HepG2 (cell line): ENCODE data around the gene SF3A2. TPM values are rescaled to one million over a fixed set of nuclear protein-coding genes. Genes with fewer than 3 reads are reported as not detected.

Experiments
- BCL6 ChIP-seq: IDR thresholded peaks from 2 replicates; pipeline ENCODE4 v1.6.1; 2016; ENCODE audit warnings: missing genetic modification reagents, missing compliant biosample characterization
- HMGXB4 ChIP-seq, 2 experiments: sonication (generic) in 1 of 2; formaldehyde crosslinking in 1 of 2; IDR thresholded peaks; 2 replicates each; pipeline versions ENCODE4 v1.4.0 to v1.6.1; 2018 to 2020; ENCODE audit warnings: missing genetic modification reagents in 2 of 2, borderline replicate concordance in 1 of 2, low read depth in 1 of 2, mild to moderate bottlenecking in 1 of 2, missing biosample characterization in 1 of 2
- IRF9 ChIP-seq: sonication (generic); formaldehyde crosslinking; IDR thresholded peaks from 2 replicates; pipeline ENCODE4 v1.8.0; 2022; ENCODE audit warnings: missing genetic modification reagents, mild to moderate bottlenecking, borderline replicate concordance
- KAT2B ChIP-seq: fragments of 150-350 bp; IDR thresholded peaks from 2 replicates; pipeline ENCODE4 v1.6.1; 2014; ENCODE audit warnings: low read depth, low read length, borderline replicate concordance
- MAF1 ChIP-seq: sonication (generic); formaldehyde crosslinking; IDR thresholded peaks from 2 replicates; pipeline ENCODE4 v1.5.0; 2020; ENCODE audit warnings: missing genetic modification reagents, borderline replicate concordance
- NR2F1 ChIP-seq, 2 experiments: fragments of 450-650 bp in 1 of 2; formaldehyde crosslinking in 1 of 2; IDR thresholded peaks; 2 replicates each; pipeline versions ENCODE4 v1.5.0 to v1.6.1; 2016 to 2020; ENCODE audit warnings: mild to moderate bottlenecking in 1 of 2, missing compliant biosample characterization in 1 of 2, missing genetic modification reagents in 1 of 2, moderate library complexity in 1 of 2
- NR2F2 ChIP-seq: IDR thresholded peaks from 2 replicates; pipeline ENCODE4 v1.6.1; 2012; ENCODE audit warnings: low read depth, inconsistent platforms, borderline replicate concordance
- RBM39 ChIP-seq: fragments of 200-400 bp; formaldehyde crosslinking; IDR thresholded peaks from one replicate; pipeline ENCODE4 v1.6.1; 2018; ENCODE audit warnings: antibody characterized with exemption, mild to moderate bottlenecking, low read depth, low read length; ENCODE audit not compliant: poor library complexity, severe bottlenecking
- SAFB2 ChIP-seq: sonication (generic); formaldehyde crosslinking; IDR thresholded peaks from 2 replicates; pipeline ENCODE4 v1.5.1; 2020; ENCODE audit warnings: missing genetic modification reagents, low read depth, mild to moderate bottlenecking, borderline replicate concordance
- SAP130 ChIP-seq: IDR thresholded peaks from 2 replicates; pipeline ENCODE4 v1.6.1; 2016; ENCODE audit warnings: low read depth
- YEATS2 ChIP-seq: sonication (generic); formaldehyde crosslinking; IDR thresholded peaks from 2 replicates; pipeline ENCODE4 v1.4.0; 2020; ENCODE audit warnings: missing genetic modification reagents, borderline replicate concordance
- ZBTB42 ChIP-seq: sonication (generic); formaldehyde crosslinking; IDR thresholded peaks from 2 replicates; pipeline ENCODE4 v1.5.0; 2020; ENCODE audit warnings: mild to moderate bottlenecking, missing genetic modification reagents
- ZNF704 ChIP-seq: sonication (generic); formaldehyde crosslinking; IDR thresholded peaks from 2 replicates; pipeline ENCODE4 v1.8.1; 2023; ENCODE audit warnings: mild to moderate bottlenecking, inconsistent platforms, moderate library complexity, missing genetic modification reagents, borderline replicate concordance
- ZNF788 ChIP-seq: sonication (generic); formaldehyde crosslinking; IDR thresholded peaks from 2 replicates; pipeline ENCODE4 v1.5.0; 2020; ENCODE audit warnings: mild to moderate bottlenecking, missing genetic modification reagents, borderline replicate concordance
- polyA plus RNA-seq, 8 experiments: library from polyadenylated mRNA; depleted of rRNA in 3 of 8; stranded (reverse) in 7 of 8; unstranded in 1 of 8; fragments of >200 nt; fragmentation: Illumina TruSeq in 4 of 8; extraction: Trizol in 4 of 8; gene quantifications; 2 replicates each; pipeline versions ENCODE4 v1.2.1 to v1.2.3, GENCODE V29; 2011 to 2016; ENCODE audit warnings: low read depth in 4 of 8, missing spikeins in 1 of 8, mixed read lengths in 1 of 8; ENCODE audit not compliant: insufficient read depth in 1 of 8
- total RNA-seq, 5 experiments: library from RNA; depleted of rRNA; stranded (reverse); fragments of >200 nt; fragmentation: Illumina TruSeq; extraction: Trizol; gene quantifications; 2 replicates each; pipeline ENCODE4 v1.2.3, GENCODE V29; 2016; ENCODE audit warnings: low read depth in 1 of 5
- TF ChIP-seq, protein P1 (sequence below): sonication (generic); formaldehyde crosslinking; IDR thresholded peaks from 2 replicates; pipeline ENCODE4 v1.8.1; 2022; ENCODE audit warnings: low read depth, mild to moderate bottlenecking, missing genetic modification reagents
- TF ChIP-seq, protein P2 (sequence below): sonication (generic); formaldehyde crosslinking; IDR thresholded peaks from 2 replicates; pipeline ENCODE4 v1.5.0; 2020; ENCODE audit warnings: missing genetic modification reagents, mild to moderate bottlenecking, borderline replicate concordance

Gene SF3A2
- total and polyA plus RNA-seq, 2 of the 13 experiments (the other 11 are each of a cell fraction or from before 2014, with no cell fraction given), result 8.6 to 8.8 TPM

- TF ChIP-seq ZNF704 (CRISPR knock-in tag) (no peak), SAP130 (peak; percentile 49; the same call in 1 of the 2 replicates), ZBTB42 (CRISPR knock-in tag) (no peak), KAT2B (no peak), HMGXB4 (CRISPR knock-in tag; IDR thresholded peaks at IDR 0.05; ENCODE audit: borderline replicate concordance in 1 of 2, low read depth in 1 of 2) (0 out of 4 replicates have a peak, but pooled peaks of 1 of the 2 experiments have one; percentile 20), NR2F2 (no peak), BCL6 (CRISPR knock-in tag) (no peak), SAFB2 (CRISPR knock-in tag) (no peak), YEATS2 (CRISPR knock-in tag) (no peak), RBM39 (peak; percentile 33), ZNF788 (peak; percentile 40; the same call in 1 of the 2 replicates), MAF1 (CRISPR knock-in tag) (no peak), NR2F1 (CRISPR knock-in tag; IDR thresholded peaks at IDR 0.05) (no peak), IRF9 (CRISPR knock-in tag) (no peak)
- TF ChIP-seq, protein P1, sequence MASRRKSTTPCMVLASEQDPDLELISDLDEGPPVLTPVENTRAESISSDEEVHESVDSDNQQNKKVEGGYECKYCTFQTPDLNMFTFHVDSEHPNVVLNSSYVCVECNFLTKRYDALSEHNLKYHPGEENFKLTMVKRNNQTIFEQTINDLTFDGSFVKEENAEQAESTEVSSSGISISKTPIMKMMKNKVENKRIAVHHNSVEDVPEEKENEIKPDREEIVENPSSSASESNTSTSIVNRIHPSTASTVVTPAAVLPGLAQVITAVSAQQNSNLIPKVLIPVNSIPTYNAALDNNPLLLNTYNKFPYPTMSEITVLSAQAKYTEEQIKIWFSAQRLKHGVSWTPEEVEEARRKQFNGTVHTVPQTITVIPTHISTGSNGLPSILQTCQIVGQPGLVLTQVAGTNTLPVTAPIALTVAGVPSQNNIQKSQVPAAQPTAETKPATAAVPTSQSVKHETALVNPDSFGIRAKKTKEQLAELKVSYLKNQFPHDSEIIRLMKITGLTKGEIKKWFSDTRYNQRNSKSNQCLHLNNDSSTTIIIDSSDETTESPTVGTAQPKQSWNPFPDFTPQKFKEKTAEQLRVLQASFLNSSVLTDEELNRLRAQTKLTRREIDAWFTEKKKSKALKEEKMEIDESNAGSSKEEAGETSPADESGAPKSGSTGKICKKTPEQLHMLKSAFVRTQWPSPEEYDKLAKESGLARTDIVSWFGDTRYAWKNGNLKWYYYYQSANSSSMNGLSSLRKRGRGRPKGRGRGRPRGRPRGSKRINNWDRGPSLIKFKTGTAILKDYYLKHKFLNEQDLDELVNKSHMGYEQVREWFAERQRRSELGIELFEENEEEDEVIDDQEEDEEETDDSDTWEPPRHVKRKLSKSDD (CRISPR knock-in tag), result no peak
- TF ChIP-seq, protein P2, sequence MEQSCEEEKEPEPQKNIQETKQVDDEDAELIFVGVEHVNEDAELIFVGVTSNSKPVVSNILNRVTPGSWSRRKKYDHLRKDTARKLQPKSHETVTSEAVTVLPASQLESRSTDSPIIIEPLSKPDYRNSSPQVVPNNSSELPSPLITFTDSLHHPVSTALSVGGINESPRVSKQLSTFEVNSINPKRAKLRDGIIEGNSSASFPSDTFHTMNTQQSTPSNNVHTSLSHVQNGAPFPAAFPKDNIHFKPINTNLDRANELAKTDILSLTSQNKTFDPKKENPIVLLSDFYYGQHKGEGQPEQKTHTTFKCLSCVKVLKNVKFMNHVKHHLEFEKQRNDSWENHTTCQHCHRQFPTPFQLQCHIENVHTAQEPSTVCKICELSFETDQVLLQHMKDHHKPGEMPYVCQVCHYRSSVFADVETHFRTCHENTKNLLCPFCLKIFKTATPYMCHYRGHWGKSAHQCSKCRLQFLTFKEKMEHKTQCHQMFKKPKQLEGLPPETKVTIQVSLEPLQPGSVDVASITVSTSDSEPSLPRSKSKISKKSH, result no peak
Measured at GRCh38 chr19:2282062-2282861, 45.6 kb downstream of the SF3A2 start, which contains the start of gene PEAK3 (continued).
